Activated naive CD8-positive, alpha-beta T cell treated with anti-CD3 and anti-CD28 coated beads for 36 hours (primary cell): ENCODE measurements around the gene DNAJC25. TPM values are rescaled to one million over a fixed set of nuclear protein-coding genes. Genes with fewer than 3 reads are reported as not detected.
"Not testable (repeated sequence)": the region's sequence is repeated elsewhere in the genome, so short reads cannot be mapped to it uniquely, and the experiment has no call there.

ENCODE experiments used
- DNase-seq: peaks from one replicate; pipeline ENCODE4 v3.0.0; 2021
- H3K27ac Mint-ChIP-seq: one replicate; pipeline ENCODE4 v1.8.0; 2022; ENCODE audit warnings: mild to moderate bottlenecking, moderate library complexity, mixed read lengths
- H3K27me3 Mint-ChIP-seq: one replicate; pipeline ENCODE4 v1.8.0; 2022; ENCODE audit warnings: mild to moderate bottlenecking, mixed read lengths
- H3K36me3 Mint-ChIP-seq: one replicate; pipeline ENCODE4 v1.8.0; 2021; ENCODE audit warnings: mild to moderate bottlenecking, mixed read lengths
- H3K4me1 Mint-ChIP-seq: one replicate; pipeline ENCODE4 v1.8.0; 2021; ENCODE audit warnings: mixed read lengths
- H3K4me3 Mint-ChIP-seq: one replicate; pipeline ENCODE4 v1.8.0; 2022; ENCODE audit warnings: mild to moderate bottlenecking, moderate library complexity, mixed read lengths
- H3K9me3 Mint-ChIP-seq: one replicate; pipeline ENCODE4 v1.8.0; 2022; ENCODE audit warnings: mixed read lengths
- total RNA-seq, 2 experiments: library from RNA; stranded (reverse); gene quantifications; one replicate each; pipeline ENCODE4 v1.2.3, GENCODE V29; 2021

The DNAJC25 gene
- total RNA-seq, 2 experiments from 2014 or later = 6.4 to 6.5 TPM

DNA sequence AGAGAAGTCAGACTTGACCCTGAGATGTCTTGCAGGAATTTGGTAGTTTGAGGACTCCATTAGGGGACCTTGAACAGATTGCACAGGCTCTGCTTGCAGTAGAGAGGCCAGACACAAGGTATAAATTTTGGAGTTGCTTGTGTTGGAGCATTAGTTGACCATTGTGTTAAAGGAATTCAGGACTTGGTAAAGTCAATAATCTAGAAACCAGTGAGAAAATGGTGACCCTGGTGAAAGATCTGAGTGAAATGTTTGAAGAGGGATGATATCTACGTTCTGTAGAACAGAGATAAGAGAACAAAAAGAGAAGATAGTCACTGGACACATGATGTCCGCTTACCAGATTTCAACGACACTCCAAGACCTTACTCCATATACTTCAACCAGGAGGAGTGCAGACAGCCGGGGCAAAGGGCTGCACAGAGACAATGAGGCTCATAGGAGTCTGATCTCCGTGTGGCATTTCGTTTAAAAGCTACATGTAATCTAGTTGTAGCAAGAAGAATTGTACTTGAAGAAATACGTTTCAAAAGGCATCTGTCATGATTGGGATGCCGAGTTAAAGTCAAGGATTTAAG lies 13.2 kb downstream of the DNAJC25 start:
- no peaks in the 10 kb centered on the region for H3K4me1 Mint-ChIP-seq
- no peaks in the 10 kb centered on the region for H3K27me3 Mint-ChIP-seq
- peaks cover 25% of the 10 kb centered on the region for H3K36me3 Mint-ChIP-seq
- no peak overlapping the region for H3K27ac Mint-ChIP-seq
- no peak for DNase-seq
- H3K4me3 Mint-ChIP-seq = no peak overlapping the region
- no peaks in the 10 kb centered on the region for H3K9me3 Mint-ChIP-seq

DNA sequence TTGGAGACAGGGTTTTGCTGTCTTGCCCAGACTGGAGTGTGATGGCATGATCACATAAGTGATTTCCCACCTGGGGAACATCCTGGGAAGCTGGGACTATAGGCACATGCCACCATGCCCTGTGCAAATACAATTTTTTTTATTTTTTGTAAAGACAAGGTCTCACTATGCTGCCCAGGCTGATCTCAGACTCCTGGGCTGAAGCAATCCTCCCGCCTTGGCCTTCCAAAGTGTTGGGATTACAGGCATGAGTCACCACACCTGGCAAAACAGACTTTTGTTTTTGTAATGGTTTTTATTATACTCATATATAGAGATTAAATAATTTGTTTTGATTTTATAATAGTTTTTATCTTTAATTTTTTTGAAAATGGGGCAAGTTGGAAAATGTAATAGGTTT lies 14.7 kb downstream of the DNAJC25 start:
- Mint-ChIP-seq H3K27me3 (no peaks in the 10 kb centered on the region), H3K9me3 (no peaks in the 10 kb centered on the region), H3K4me3 (no peak overlapping the region), H3K36me3 (peaks cover 33% of the 10 kb centered on the region), H3K4me1 (no peaks in the 10 kb centered on the region), H3K27ac (no peak overlapping the region)
- no peak for DNase-seq

DNA sequence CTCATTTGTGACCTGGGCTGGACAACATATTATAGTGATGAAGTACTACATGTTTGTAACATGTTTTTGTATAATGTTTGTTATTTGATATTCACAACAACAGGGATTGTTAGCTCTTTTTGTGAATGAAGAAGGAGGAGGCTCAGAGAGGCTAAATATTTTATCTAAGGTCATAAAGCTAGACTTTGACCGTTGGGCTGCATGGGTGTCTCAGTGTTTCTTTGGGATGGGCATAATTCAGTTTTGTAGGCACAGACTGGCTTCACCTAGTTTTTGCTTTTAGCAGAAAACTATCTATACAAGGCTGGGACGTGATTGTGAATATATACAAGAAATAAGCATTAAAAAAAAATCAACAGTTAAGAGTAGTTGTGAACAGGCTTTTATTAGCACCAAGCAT lies 15.3 kb downstream of the DNAJC25 start:
- no peak for DNase-seq
- H3K27me3 Mint-ChIP-seq = no peaks in the 10 kb centered on the region
- H3K36me3 Mint-ChIP-seq = peaks cover 33% of the 10 kb centered on the region
- no peaks in the 10 kb centered on the region for H3K9me3 Mint-ChIP-seq
- H3K4me1 Mint-ChIP-seq = no peaks in the 10 kb centered on the region
- no peak overlapping the region for H3K27ac Mint-ChIP-seq
- H3K4me3 Mint-ChIP-seq = no peak overlapping the region

DNA sequence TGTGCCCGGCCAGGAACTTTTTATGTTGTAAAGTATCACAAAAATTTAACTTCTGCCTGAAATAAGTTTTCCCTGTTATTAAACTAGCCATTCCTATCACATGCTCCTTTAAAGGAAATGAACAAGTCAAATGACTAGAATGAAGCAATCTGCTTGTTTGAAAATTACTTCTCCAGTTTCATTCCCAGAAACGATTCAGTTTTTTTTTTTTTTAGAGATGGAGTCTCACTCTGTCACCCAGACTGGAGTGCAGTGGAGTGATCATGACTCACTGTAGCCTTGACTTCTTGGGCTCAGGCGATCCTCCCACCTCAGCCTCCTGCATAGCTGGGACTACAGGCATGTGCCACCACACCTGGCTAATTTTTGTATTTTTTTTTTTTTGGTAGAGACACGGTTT lies 16.9 kb downstream of the DNAJC25 start:
- H3K4me1 Mint-ChIP-seq = no peaks in the 10 kb centered on the region
- no peak overlapping the region for H3K4me3 Mint-ChIP-seq
- H3K9me3 Mint-ChIP-seq = no peaks in the 10 kb centered on the region
- no peak overlapping the region for H3K27ac Mint-ChIP-seq
- DNase-seq = no peak
- H3K36me3 Mint-ChIP-seq = peaks cover 32% of the 10 kb centered on the region
- H3K27me3 Mint-ChIP-seq = no peaks in the 10 kb centered on the region

DNA sequence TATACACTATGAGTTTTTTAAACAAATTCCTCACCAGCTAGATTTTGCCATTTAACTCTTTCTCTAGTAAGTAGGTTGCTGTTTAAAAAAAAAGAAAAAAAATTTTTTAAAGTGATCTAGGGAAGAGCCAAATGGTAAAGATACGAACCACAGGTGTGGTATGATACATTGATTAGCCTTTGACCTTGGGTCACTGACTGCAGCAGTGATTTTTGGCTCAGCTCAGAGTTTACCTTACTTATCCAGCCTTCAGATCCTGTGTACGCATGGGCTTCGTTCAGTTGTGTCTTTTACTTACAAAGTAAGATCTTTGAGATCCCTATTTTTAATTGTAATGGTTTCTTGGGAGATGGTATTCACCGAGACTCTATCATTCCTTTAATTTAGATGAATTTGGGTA lies 17.9 kb downstream of the DNAJC25 start:
- no peak for DNase-seq
- Mint-ChIP-seq H3K27ac (no peak overlapping the region), H3K4me1 (no peaks in the 10 kb centered on the region), H3K27me3 (no peaks in the 10 kb centered on the region), H3K4me3 (no peak overlapping the region), H3K9me3 (no peaks in the 10 kb centered on the region), H3K36me3 (peaks cover 32% of the 10 kb centered on the region)

DNA sequence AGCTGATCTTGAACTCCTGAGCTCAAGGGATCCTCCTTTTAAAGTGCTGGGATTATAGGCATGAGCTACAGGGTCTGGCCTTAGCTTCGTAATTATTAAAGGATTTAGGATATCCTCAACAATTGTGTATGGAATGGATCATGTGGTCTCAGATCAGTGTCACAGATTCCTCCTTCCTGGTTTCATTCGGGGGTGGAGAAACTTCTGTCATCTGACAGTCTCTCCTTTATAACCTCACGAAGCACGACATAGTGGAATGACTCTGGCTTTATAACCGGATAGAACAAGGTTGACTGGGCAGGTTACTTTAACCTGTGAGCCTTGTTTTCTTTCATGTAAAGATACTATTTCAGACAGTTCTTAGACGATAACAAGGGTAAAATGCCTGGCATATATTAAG lies 25.9 kb downstream of the DNAJC25 start:
- Mint-ChIP-seq H3K9me3 (no peaks in the 10 kb centered on the region), H3K36me3 (peaks cover 11% of the 10 kb centered on the region), H3K27ac (no peak overlapping the region), H3K27me3 (no peaks in the 10 kb centered on the region), H3K4me1 (peaks cover 5% of the 10 kb centered on the region), H3K4me3 (no peak overlapping the region)
- no peak for DNase-seq

DNA sequence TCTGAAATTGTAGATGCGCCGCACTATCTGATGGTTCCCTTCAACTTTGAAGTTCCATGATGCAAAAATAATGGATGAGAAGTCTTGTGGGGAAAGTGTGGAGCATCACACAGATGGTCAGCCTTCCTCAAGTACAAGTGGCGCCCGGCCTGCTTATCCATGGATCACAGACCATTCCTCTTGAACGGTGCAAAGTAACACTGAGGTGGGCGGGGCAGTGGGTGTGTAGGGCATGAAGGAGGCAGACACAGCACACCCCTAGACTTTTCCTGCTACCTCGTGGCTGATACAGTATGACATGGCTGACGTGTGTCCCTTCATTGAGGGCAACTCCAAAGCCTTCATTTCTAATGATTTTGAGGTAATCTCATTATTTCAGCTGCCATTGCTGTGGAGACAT lies 27.8 kb downstream of the DNAJC25 start:
- H3K4me1 Mint-ChIP-seq = peaks cover 18% of the 10 kb centered on the region
- H3K27ac Mint-ChIP-seq = no peak overlapping the region
- no peak overlapping the region for H3K4me3 Mint-ChIP-seq
- peaks cover 13% of the 10 kb centered on the region for H3K36me3 Mint-ChIP-seq
- H3K9me3 Mint-ChIP-seq = no peaks in the 10 kb centered on the region
- no peaks in the 10 kb centered on the region for H3K27me3 Mint-ChIP-seq
- DNase-seq = no peak

DNA sequence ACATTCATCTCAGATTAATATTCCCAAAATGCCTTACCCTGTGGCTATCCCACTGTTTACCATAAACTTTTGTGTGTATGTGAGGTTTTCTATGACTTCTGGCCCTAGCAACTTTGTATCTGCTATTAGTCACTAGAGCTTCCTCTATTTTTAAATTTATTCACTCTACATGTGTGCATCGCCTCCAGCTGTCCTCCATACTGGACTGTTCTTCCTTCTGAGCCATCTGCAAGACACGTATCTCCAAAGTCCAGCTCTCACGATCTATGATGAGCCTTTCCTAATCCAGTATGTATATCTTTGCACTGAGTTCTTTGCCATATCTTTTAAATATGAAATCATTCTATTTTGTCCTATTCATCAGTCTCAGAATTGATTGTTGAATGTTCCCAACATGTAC lies 28.6 kb downstream of the DNAJC25 start:
- no peaks in the 10 kb centered on the region for H3K27me3 Mint-ChIP-seq
- no peak overlapping the region for H3K4me3 Mint-ChIP-seq
- peaks cover 19% of the 10 kb centered on the region for H3K4me1 Mint-ChIP-seq
- no peaks in the 10 kb centered on the region for H3K9me3 Mint-ChIP-seq
- H3K36me3 Mint-ChIP-seq = peaks cover 11% of the 10 kb centered on the region
- no peak for DNase-seq
- H3K27ac Mint-ChIP-seq = no peak overlapping the region

DNA sequence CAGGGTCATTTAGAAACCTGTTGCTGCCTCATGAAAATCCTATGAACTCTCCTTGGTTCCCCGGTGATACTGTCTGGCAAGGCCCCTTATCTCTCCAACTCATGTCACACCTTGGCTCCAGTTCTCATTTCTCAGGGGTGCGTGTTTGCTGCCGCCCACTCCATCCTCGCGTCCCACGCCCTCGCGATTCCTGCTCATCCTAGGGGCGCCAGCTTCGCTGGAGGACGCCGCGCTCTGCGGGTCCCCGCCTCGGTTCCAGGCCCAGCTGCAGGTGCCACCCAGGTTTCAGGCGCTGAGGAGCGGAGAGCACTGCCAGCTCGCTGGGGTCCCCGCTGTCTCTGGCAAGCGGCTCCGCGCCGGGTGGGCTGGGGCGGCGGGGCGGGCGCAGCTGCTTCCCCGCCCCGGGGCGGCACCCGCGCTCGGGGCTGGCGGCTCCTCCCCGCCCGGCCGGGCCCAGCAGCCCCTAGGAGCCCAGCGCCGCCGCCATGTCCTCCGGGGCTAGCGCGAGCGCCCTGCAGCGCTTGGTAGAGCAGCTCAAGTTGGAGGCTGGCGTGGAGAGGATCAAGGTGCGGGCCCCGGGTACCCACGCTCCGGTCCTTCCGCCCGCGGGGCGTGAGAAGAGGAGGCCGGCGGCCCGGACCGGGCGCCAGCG lies 30.1 kb downstream of the DNAJC25 start, which contains the start of gene GNG10:
Gene GNG10 (plus strand): TSS at position 456 of the 652 bp plus-strand sequence. CDS start 30 bp downstream, at position 486.
- Mint-ChIP-seq H3K4me1 (peaks cover 23% of the 10 kb centered on the region), H3K9me3 (no peaks in the 10 kb centered on the region), H3K27ac (peak within 1 kb of the TSS; percentile 90), H3K36me3 (peaks cover 7% of the 10 kb centered on the region), H3K27me3 (no peaks in the 10 kb centered on the region), H3K4me3 (peak within 1 kb of the TSS; percentile 90)
- DNase-seq = peak; percentile 83

DNA sequence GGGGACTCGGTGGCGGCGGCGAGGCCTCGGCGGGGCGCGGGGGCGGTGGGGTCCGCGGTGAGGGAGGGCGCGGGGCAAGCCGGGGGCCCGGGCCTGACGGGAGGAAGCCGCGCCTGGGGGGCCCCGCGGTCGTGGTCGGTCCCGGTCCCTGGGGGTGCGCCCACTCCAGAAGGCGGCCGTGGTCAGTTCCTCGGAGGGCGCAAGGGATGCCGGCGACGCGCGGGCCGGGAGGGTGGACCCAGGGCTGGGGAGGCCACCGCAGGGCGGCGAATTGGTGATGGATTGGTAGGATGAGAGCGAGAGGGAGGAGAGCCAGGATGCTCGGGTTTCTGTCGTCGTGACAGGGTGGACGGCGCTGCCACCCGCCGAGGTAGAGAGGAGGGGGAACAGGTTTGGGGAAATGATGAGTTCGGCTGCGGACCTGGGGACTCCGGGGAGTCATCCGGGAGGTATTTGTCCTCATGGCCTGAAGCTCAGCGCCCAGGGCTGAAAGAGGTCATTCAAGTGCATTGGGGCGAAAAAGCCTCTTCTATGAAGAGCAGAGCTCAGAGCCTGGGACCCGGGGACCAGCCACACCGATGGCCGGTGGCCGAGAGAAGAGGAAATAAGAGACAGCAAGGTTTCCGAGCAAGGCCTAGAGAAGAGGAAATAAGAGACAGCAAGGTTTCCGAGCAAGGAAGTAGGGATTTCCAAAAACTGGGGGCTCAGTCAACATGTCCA lies 30.8 kb downstream of the DNAJC25 start:
- no peaks in the 10 kb centered on the region for H3K9me3 Mint-ChIP-seq
- H3K4me1 Mint-ChIP-seq = peaks cover 23% of the 10 kb centered on the region
- peak overlapping the region; percentile 90 for H3K27ac Mint-ChIP-seq
- peaks cover 7% of the 10 kb centered on the region for H3K36me3 Mint-ChIP-seq
- H3K4me3 Mint-ChIP-seq = peak overlapping the region; percentile 90
- H3K27me3 Mint-ChIP-seq = no peaks in the 10 kb centered on the region
- DNase-seq = peak; percentile 32

DNA sequence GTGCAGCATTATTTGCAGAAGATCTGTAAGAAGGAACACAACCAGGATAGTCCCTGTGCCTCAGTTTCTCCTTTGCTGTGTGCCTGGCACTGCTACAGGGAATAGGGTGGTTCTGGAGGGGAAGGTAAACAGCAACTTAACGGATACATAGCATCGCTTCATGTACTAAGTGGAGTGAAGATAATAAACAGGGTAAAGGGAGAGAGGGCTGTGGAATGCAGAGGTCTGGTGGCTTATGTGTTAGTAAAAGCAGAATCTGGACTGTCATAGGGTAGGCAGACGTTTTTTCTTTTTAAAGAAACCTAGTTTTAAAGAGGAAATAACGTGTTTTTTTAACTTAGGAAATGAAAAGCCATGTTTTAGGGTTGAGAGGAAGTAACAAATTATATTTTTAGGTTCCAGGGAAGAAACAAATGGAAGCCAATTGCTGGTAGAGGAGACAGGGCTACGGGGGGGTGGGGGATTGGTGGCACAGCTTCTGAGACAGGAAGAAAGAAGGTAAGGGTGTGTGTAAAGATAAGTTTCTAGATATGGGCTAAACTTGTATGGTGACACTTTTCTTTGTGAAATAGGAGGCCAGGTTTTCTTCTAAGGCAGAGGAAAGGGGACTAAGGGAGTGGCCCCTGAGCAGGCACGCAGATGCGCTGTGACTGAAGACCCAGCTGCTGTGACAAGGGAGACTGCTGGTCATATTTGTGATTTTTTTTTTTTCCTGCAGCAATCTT lies 31.6 kb downstream of the DNAJC25 start:
- no peaks in the 10 kb centered on the region for H3K27me3 Mint-ChIP-seq
- H3K4me1 Mint-ChIP-seq = peaks cover 23% of the 10 kb centered on the region
- peak overlapping the region; percentile 90 for H3K27ac Mint-ChIP-seq
- no peak for DNase-seq
- H3K9me3 Mint-ChIP-seq = no peaks in the 10 kb centered on the region
- H3K36me3 Mint-ChIP-seq = peaks cover 10% of the 10 kb centered on the region
- peak overlapping the region; percentile 90 for H3K4me3 Mint-ChIP-seq

DNA sequence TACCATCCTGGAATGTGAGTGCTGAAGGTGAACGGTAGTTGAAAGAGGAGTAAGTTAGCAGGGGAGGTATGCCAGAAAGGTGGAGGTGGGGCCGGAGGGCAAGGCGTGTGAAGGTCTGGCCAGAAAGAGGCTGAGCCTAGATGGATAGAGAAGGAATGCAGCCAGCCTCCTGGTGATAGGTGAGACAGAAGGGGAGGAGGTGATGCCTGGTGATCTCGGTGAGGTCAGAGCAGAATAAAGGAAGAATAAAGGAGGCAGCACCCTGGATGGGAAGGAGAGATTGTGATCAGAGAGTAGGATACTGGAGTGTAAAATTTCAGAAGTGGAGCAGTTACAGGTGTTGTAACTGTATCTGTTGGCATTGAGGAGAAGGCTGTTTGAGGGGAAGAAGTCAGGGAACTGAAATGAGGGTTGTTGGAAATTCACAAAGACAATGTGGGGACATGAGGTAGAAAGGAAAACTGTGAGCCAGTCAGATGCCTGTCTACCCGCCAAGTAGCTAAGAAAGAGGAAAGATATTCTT lies 32.2 kb downstream of the DNAJC25 start:
- H3K36me3 Mint-ChIP-seq = peaks cover 10% of the 10 kb centered on the region
- no peak for DNase-seq
- no peaks in the 10 kb centered on the region for H3K9me3 Mint-ChIP-seq
- no peaks in the 10 kb centered on the region for H3K27me3 Mint-ChIP-seq
- H3K4me1 Mint-ChIP-seq = peaks cover 23% of the 10 kb centered on the region
- peak overlapping the region; percentile 90 for H3K4me3 Mint-ChIP-seq
- peak overlapping the region; percentile 90 for H3K27ac Mint-ChIP-seq

DNA sequence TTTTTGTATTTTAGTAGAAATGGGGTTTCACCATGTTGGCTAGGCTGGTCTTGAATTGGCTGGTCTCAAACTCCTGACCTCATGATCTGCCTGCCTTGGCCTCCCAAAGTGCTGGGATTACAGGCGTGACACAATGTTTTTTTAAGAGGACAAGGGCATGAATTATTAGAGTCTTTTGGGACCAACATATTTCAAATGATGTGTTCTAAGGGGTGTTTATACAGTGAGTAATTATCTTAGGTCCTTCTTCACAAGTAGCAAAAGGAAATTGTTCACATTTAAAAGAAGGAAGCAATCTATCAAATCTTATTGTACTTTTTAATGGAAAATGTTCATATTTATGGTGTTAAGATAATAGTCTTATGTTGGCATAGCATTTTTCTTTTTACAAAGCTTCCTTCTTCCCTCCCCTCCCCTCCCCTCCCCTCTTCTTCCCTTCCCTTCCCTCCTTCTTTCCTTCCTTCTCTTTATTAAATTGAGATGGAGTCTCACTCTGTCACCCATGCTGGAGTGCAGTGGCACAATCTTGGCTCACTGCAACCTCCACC lies 37.0 kb downstream of the DNAJC25 start:
- H3K27ac Mint-ChIP-seq = no peak overlapping the region
- H3K4me3 Mint-ChIP-seq = no peak overlapping the region
- H3K27me3 Mint-ChIP-seq = no peaks in the 10 kb centered on the region
- DNase-seq = no peak
- peaks cover 11% of the 10 kb centered on the region for H3K4me1 Mint-ChIP-seq
- H3K36me3 Mint-ChIP-seq = peaks cover 12% of the 10 kb centered on the region
- H3K9me3 Mint-ChIP-seq = no peaks in the 10 kb centered on the region

DNA sequence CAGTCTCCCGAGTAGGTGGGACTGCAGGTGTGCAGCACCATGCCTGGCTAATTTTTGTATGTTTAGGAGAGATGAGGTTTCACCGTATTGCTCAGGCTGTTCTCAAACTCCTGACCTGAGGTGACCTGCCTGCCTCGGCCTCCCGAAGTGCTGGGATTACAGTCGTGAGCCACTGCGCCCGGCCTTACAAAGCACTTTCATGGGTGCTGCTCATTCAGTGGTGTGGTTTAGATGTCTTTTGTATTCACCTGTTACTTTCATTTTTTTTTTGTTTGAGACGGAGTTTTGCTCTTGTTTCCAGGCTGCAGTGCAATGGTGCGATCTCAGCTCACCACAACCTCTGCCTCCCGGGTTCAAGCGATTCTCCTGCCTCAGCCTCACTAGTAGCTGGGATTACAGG lies 37.5 kb downstream of the DNAJC25 start:
- not testable (repeated sequence) for H3K27me3 Mint-ChIP-seq, H3K27ac Mint-ChIP-seq, H3K36me3 Mint-ChIP-seq, H3K4me1 Mint-ChIP-seq, H3K4me3 Mint-ChIP-seq, H3K9me3 Mint-ChIP-seq, DNase-seq

DNA sequence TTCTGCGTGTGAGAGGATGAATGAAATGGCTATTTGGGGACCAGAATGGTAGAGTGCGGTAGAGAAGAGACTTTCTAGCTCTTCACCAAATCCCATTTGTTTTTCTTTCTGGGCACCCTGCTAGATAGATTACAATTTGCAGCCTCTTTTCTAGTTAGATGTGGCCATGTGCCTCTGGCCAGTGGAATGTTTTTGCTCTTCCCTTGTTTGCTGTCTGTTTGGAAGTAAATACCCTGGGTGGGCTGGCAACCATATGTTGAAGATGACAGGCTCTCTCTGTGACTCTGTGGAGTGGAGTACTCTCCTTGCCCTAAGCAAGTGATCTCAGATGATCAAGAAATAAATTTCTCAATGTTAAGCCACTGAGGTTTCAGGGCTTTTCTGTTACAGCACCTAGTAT lies 43.2 kb downstream of the DNAJC25 start:
- H3K4me1 Mint-ChIP-seq = no peaks in the 10 kb centered on the region
- no peaks in the 10 kb centered on the region for H3K9me3 Mint-ChIP-seq
- DNase-seq = no peak
- H3K36me3 Mint-ChIP-seq = peaks cover 13% of the 10 kb centered on the region
- no peak overlapping the region for H3K4me3 Mint-ChIP-seq
- no peaks in the 10 kb centered on the region for H3K27me3 Mint-ChIP-seq
- H3K27ac Mint-ChIP-seq = no peak overlapping the region
